Peyer's patch (tissue), 4 donors: ENCODE results near the gene RASA3.

ENCODE experiments used
- CTCF ChIP-seq, 6 experiments: fragments of 450-650 bp in 4 of 6; fragments of 200-600 bp in 2 of 6; sonication (generic) in 1 of 6; IDR thresholded peaks; one replicate each; pipeline ENCODE4 v1.5.1; 2017 to 2019; ENCODE audit warnings: antibody characterized with exemption in 6 of 6, mild to moderate bottlenecking in 3 of 6, moderate library complexity in 1 of 6
- POLR2A ChIP-seq, 2 donors: fragments of 450-650 bp; IDR thresholded peaks; one replicate each; pipeline ENCODE4 v1.5.1; 2017; ENCODE audit warnings: antibody characterized with exemption in 2 of 2, mild to moderate bottlenecking in 2 of 2, moderate library complexity in 2 of 2

GRCh38 chr13:113979791-113980471, 152.5 kb downstream of the RASA3 start:
- TF ChIP-seq POLR2A (IDR thresholded peaks at IDR 0.05) (no peak), CTCF (IDR thresholded peaks at IDR 0.05) (no peak)
